NCI-H2171 treated with DMSO at 0.1 percent for 48 hours (cell line): ENCODE measurements around the gene ARL4D.
"Not testable (repeated sequence)": the region's sequence is repeated elsewhere in the genome, so short reads cannot be mapped to it uniquely, and the experiment has no call there.

ENCODE experiments used
- DNase-seq: peaks from one replicate; lab custom pipeline; 2025; lab: John Stamatoyannopoulos, UW

ARL4D gene

GRCh38 chr17:43395165-43395564 is 3.6 kb upstream of the ARL4D start:
- DNase-seq: no peak

GRCh38 chr17:43396491-43397060 is 2.2 kb upstream of the ARL4D start:
- peak; percentile 54 for DNase-seq

- no peak for DNase-seq
Observed at GRCh38 chr17:43399839-43400328, 1.1 kb downstream of the ARL4D start.

DNA sequence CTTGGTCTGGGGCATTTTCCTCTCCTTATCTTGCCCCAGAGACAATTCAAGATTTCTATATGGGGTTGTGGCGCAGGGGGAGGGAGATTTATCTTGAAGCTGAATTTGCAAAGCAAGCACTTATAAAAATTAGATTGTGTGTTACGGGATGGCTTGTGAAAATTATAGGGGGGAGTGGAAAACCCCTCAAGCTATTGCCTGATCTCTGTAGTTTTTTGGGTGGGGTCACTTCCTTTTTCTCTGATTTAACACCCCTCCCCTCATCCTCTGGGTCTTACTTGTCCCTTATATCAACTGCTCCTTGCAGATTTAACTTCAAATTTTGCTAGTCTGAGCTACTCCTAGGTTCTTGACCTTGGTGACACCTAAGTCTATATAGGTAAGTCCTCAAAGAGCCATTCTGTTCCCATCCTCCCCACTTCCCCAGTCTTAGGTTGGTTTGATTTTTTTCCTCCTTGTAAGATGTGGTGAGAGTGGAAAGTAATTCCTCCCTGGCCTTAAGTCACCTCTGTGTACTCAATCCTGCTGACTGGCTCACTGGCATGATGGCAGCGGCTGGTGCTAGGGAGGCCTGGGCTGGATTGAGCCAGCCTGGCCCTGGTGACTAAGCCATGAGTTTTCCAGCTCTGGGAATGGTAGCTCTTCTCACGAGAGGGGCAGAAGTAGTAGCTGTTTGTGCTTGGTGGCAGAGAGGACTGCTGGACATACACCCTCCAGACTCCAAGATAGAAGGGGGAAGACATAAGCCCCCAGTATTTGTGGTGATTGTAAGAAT is 2.3 kb downstream of the ARL4D start:
- no peak for DNase-seq

- DNase-seq: peak; percentile 9
Observed at GRCh38 chr17:43402078-43402477, 3.3 kb downstream of the ARL4D start.

DNA sequence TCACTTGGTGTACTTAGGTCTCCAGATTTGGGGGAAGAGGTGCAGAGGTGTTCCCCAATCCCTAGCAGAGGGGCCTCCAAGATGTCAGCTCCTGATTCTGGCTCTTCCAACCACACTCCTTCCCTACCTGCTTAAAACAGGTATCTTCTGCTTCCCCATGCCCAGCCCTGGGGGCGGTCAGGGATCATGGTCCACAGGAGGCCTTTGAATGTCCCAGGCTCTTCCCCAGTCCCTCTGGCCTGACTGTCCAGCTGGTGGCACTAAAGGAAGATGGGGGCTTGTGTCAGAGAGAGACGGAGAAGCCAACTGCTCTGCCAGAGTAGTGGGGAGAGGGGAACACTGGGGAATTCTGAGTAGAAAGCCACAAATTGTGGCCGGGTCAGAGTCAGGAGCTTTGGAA is 3.8 kb downstream of the ARL4D start:
- DNase-seq: no peak

DNA sequence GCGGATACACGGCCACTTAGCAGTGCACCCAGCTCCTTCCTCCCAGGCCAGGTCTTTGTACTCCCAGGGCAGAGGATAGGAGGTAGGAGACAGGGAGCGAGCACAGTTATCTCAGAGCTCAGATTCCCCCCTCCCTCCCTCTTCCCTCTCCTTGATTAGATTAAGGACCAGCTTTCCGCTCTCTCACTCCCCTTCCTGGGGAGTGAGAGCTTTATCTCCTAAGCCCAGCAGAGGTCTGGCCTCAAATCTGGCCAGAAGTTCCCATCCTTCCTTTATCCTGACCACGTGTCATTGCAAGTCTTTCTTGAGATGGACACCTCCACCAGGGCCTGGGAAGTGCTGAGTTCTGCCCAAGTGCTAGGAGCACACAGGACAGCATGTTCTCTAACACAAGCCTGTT is 5.1 kb downstream of the ARL4D start:
- DNase-seq: no peak

DNA sequence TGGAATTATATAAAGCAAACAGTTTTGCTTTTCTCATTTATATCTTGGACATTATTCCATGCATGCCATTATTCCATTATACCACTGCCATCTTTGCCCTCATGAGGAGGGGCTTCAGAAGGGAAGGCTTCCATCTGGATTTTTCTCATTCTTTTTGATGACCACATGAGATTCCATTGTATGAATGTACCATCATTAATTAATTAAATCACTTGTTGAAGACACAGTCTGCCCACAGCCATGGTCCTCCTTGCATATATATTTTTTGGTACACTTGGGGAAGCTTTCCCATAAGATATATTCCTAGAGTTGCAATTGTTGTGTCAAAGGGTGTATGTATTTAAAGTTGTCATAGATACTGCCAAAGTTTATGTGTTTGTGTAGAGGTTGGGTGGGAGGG is 7.1 kb downstream of the ARL4D start:
- no peak for DNase-seq

DNA sequence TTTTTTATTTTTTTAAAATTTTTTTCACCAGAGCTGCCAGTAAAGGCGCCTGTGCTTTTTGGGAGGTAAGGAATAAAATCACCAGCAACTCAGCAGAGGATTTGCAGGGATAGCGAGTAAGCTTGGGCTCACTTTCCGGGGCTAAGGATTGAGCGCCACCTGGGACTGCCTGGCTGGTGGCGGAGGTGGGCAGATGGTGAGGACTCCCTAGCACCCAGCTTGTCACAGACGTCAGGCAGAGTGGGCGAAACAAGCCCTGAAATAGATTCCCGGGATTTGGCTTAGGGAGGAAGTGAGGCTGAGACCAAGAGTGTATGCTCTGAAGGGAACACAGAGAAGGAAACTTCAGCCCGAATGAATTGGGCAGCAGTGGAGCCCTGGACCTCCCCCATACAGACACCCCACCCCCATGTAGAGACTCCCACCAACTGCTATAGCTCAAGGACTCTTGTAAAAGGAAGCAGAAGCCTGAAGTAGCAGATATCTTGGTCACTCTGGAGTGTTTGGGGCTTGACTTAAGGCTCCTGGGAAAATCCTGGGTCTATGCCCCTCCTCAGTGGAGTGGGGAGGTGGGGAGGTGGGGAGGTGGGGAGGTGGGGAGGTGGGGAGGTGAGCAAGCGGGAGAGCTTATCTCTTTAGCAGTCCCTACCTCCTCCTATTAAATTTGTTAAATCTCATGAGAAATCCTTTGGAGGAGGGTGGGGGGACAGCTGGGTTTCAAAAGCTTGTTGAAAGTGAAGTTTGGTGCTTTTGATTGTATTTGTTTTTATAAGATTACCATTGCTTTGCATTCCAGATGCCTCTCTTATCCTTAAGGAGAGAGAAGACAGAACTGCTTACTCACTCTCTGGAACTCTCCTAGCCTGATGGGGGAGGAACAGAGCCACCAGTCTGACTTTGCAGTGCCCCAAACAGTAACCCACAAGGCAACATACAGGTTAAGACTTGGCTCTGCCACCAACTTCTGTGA is 8.2 kb downstream of the ARL4D start:
- peak; percentile 90 for DNase-seq

DNA sequence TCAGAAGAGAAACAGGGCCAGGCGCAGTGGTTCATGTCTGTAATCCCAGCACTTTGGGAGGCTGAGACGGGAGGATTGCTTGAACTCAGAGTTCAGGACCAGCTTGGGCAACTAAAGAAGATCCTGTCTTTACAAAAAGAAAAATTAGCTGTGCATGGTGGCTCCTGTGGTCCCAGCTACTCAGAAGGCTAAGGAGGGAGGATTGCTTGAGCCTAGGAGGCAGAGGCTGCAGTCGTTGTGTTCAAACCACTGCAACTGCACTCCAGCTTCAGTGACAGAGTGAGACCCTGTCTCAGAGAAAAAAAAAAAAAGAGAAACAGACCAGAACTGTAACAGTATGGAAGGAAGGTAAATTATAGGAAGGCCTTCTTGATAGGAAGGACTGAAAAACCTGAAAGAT is 10.3 kb downstream of the ARL4D start:
- DNase-seq: no peak

DNA sequence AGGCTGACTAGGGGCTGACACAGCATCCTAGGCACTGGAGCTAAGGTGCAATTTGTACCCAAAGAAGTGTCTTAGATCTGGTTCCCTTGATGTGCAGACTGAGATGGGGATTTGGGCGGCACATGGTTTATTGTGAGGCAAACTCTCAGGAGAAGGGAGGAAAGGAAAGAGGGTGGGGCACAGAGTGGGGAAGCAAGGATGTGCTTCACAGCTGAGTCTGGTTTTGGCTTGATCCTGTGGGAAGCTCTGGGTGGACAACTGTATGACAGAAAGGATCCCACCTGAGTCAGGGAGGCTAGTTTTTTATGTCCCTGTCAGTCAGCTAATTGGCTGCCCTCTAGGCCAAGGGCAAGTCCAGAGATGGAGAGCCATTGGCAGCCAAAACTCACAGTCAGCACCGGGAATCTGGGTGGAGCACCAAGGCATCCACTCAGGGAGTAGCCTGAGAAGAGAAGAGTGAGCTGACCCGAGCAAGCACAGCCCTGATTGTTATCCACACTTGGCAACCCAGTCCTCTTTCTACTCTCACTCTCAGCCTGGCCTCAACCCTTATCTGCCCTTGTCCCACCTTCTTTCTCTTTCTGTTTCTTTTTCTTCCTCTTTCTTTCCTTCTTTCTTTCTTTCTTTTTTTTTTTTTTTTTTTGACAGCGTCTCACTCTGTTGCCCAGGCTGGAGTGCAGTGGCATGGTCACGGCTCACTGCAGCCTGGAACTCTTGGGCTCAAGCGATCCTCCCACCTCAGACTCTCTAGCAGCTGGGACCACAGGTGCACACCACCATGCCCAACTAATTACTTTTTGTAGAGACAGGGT is 12.0 kb downstream of the ARL4D start:
- DNase-seq: no peak

DNA sequence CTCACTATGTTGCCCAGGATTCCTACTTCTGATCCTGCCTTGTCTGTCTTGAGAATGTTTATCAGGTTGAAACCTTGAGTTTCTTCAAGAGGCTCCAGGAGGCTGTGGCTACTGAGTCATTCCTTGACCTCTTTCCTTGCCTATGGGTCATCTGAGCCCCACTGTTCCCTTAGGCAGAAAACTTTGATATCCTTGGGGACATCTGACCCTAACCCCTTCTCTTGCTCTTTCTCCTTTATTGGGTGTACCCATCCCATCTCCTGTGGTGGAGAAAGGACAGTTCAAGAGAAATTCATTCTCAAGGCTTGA is 12.5 kb downstream of the ARL4D start:
- DNase-seq: no peak

DNA sequence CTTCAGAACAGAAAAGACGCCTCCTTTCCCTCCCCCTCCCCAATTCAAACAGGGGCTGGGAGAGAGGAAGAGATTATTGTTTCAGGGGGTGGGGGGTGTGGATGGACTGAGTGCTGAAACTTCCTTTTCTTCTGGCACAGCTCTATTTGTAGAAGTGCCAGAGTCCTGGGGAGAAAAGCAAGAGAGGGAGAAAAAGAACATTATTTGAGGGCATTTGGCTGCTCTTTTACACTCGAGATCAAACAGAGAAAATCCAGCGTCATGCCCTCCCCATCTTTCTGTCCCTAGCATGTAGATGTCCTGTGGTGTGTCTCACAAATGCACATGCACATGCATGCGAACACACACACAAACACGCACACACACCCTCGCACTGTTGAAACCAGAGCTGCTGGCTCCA is 13.0 kb downstream of the ARL4D start:
- DNase-seq: no peak

- no peak for DNase-seq
Observed at GRCh38 chr17:43412166-43412565, 13.4 kb downstream of the ARL4D start.

GRCh38 chr17:43416998-43417890 is 18.5 kb downstream of the ARL4D start:
- peak; percentile 32 for DNase-seq

DNA sequence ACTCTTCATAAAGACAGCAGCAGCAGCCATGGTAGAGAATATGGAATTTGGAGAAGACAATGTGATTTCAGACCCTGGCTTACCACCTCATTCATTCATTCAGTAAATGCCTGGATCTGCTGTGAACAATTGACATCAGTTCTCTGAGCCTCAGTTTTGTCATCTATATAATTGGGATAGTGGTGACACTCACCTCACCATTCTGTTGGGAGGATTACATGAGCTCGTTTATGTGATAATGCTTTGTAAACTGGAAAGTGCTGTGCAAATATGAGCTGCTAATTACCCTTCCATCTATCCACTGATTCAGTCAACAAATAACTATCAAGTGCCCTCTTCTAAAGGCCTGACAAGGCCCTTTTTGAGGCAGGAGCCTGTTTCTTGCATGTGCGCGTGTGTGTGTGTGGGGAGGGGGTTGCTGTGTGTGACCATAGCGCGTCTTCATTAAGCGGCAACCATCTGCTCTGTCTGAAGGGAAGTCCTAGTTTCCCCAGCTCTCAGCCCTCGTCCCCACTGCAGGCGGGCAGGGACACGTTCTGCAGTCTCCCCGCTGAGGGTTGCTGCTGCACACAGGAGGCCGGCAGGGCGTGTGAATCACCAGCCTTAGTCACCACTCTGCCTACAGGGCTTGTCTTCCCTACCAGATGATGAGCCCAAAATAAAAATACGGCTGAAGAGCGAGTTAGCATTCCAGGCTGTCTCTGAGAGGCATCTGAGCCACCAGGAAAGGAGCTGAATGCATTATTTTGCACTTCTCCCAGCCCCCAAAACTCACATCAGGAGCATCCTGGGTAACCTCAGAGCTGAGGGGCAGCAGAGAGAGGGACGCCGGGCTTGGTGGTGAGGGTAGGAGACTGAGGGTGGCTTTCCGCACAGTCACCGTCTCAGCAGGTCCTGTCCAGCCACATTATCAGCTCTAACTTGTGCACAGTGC is 19.9 kb downstream of the ARL4D start:
- peak; percentile 96 for DNase-seq

DNA sequence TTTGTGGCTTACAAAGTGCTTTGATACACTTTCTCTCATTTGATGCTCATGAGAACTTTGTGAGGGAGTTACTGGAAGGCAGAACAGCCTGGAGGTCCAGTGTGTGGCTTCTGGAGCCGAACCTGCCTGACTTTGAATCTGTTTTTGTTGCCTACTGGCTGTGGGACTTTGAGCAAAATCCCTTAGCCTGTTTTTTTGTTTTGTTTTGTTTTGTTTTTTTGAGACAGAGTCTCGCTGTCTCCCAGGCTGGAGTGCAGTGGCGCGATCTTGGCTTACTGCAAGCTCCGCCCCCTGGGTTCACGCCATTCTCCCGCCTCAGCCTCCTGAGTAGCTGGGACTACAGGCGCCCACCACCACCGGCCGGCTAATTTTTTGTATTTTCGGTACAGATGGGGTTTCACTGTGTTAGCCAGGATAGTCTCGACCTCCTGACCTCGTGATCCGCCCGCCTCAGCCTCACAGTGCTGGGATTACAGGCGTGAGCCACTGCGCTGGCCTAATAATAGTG is 20.6 kb downstream of the ARL4D start:
- not testable (repeated sequence) for DNase-seq

DNA sequence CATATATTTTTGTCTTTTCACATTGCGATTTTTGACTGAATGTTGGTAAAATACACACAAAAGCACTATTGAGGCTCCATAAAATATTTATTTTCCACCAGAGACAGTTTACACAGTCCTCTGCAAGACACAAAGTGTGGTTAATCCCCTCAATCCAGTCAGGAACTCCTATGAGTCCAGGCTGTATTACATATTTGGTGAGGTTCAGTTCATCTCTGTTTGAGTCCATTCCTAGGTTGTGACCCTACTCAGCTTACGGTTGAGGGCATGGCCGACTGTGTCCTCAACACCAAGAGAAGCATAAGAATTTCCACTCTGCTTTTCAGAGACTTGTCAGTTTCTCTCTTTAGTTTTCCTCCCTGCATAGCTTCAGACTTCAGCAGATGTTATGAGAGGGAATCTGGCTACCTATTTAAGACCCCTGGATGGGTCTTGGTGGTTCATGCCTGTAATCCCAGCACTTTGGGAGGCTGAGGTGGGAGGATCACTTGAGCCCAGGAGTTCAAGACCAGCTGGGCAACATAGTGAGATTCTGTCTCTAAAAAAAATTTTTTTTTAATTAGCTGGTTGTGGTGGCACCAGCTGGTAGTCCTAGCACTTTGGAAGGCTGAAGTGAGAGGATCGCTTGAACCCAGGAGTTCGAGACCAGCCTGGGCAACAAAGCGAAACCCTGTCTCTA is 25.1 kb downstream of the ARL4D start:
- DNase-seq: no peak
